CD4-positive, alpha-beta T cell treated with Interleukin-4 for 1 hour (primary cell): ENCODE measurements around the gene NRGN.

ENCODE experiments used
- DNase-seq, 2 donors: peaks; one replicate each; pipeline ENCODE4 v3.0.0-alpha.2; 2020 to 2022

NRGN gene

DNA sequence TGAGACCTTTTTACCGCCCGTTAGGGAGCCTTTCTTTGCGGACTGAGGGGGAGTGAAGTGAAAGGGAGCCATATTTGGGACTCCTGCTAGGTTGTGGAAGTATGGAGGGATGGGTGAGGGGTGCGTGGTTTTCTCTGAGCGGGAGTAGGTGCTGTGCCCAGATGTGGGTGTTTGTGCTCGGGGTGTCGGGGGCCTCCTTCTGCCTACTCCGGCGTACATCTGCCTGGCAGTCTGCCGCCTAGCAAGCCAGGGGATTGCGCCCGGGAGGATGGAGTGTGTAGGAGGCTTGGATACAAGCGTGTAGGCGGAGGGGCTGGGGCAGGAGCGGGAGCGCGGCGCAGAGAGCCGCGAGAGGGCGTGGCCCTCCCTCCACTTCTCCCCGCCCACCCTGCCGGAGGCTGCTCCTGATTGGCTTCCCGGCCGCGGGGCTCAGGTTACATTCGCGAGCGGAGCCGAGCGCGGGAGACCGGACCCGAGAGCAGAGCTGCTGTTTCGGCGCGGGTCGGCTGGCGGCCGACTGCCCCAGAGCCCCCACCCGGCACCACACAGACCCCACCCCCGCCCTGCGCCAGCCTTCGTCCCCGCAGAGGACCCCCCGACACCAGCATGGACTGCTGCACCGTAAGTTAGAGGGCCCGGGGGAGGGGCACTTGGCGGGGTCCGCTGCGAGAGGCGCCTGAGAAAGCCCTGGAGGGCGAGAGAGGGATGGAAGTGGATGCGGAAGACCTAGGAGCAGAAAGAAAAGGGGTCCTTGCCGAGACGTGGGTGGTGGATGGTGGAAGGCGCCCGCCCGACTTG, at the start of gene NRGN:
Gene NRGN (plus strand): TSS at position 464 of the 798 bp plus-strand sequence. CDS start 143 bp downstream, at position 607.
- peak; percentile 83 to 85 for DNase-seq

GRCh38 chr11:124693142-124693541, 46.6 kb upstream of the NRGN start:
- no peak for DNase-seq

DNA sequence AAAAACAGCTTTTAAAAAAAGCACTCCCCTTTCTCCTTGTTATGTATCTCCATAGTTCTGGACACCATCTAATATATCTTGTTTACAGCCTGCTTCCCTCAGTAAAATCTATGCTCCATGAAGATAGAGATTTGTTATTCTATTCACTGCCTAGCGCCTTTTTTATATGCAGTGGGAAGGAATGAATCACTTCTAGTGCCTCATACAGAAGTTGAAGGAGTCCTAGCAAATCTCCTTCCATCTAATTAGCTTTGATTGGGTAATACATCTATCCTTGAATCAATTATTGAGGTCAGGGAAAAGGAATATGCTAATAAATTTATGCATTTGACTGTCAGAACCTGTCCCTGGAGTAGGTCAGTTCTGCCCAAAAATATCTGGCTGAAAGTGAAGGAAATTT, 40.2 kb upstream of the NRGN start:
- DNase-seq: no peak

DNA sequence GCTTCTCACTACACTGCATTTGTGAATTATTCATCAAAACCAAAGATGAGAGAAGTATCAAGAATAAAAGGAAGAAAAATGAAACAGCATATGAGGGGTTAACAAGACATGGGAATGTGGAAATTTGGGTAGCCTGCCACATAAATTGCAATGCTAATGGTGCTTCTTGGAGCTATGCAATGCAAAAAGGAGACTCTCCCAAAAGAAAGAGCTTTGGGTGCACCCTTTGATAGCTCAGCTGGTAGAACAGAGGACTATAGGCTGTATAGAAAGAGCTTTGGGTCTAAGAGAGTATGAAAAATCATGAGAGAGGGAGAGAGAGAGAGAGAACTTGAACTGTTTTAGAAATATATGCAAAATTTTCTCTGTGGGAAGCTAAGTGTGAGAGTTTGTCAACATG, 39.7 kb upstream of the NRGN start:
- DNase-seq: no peak

GRCh38 chr11:124707829-124708228, 31.9 kb upstream of the NRGN start:
- DNase-seq: no peak

- DNase-seq: no peak
Observed at GRCh38 chr11:124712392-124712791, 27.4 kb upstream of the NRGN start.

- no peak for DNase-seq
Observed at GRCh38 chr11:124716591-124716990, 23.2 kb upstream of the NRGN start.

GRCh38 chr11:124717421-124717785, 22.3 kb upstream of the NRGN start:
- DNase-seq: no peak

GRCh38 chr11:124717786-124718651, 21.7 kb upstream of the NRGN start:
- DNase-seq: peak; percentile 30 to 42

GRCh38 chr11:124718801-124719200, 20.9 kb upstream of the NRGN start:
- DNase-seq: no peak

DNA sequence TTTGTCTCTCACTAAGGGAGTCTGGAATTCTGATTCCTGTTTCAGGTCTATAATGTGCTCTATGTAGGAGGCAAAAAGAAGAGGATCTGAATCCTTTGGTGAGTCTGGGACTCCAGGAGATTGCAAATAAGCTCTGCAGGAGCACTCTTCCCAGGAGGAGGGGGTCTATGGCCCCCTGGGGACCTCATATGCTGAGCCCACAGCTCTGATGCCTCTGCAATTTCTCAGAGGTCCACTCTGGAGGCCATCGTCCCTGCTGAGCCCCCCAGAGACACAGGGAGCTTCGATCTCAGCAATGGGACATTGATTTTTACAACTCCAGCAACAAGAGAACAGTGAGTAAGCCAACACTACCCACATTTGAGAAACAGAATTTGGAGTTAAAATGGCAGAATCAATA, 20.2 kb upstream of the NRGN start:
- no peak for DNase-seq

GRCh38 chr11:124722176-124722575, 17.6 kb upstream of the NRGN start:
- no peak for DNase-seq

GRCh38 chr11:124724979-124725718, 14.6 kb upstream of the NRGN start:
- DNase-seq: no peak

- no peak for DNase-seq
Observed at GRCh38 chr11:124725719-124726105, 14.0 kb upstream of the NRGN start.

- DNase-seq: no peak
Observed at GRCh38 chr11:124727474-124727873, 12.3 kb upstream of the NRGN start.

DNA sequence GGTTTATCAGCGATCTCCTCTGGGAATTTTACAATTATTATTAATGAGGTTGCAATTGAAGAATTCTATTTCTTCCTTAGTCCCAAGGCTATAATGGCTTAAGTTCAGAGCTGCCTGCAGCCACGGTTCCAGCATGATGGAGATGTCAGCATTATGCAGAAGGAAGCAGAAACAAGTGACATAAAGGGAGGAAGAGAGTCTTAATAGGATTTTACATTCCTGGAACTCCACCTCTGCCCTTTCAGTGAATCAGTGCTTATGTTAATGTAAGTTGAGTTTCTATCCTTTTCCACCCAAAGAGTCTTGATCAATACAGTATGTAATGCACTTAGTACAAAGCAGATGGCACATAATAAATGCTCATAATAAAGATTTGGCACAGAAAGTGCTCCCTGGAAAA, 11.6 kb upstream of the NRGN start:
- DNase-seq: no peak

- DNase-seq: no peak
Observed at GRCh38 chr11:124729571-124729970, 10.2 kb upstream of the NRGN start.

GRCh38 chr11:124732230-124732629, 7.5 kb upstream of the NRGN start:
- DNase-seq: peak in 1 of 2 donors; percentile 56

GRCh38 chr11:124736736-124737135, 3.0 kb upstream of the NRGN start:
- DNase-seq: no peak

GRCh38 chr11:124737638-124738305, 2.0 kb upstream of the NRGN start:
- no peak for DNase-seq

DNA sequence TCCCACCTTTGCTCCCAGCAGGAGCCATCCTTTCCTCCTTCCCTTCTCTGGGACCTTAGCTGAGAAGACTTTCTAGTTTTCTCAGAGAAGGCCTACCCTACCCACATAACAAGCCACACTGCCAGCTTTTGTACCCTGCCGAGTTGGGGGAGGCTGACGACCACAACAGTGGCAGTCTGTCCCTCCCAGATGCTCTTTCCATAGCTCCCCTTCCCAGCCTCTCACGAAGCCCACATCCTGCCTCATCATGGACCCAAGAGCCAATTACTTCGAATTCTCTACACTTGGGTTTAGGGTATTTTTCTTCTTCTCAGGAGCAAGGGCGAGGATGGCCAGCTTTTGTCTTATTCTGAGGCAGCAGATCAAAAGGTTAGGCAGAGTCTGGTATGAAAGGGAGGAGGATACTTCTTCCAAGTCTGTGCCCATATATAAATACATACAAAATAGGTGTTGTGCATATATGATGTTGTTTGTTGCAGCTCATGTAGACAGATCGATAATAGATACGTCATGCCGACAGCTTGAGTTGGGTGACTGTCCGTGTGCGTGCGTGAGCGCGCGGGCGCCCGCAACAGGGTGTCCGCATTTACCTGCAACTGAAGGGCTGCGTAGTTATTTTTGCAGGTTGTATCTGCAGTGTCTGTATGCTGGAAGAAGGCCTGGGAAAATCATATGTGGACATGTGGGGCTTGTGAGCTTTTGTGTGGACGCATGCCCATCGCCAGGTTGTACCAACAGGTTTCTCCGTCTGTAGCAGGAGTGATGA, 846 bp upstream of the NRGN start:
- DNase-seq: no peak

DNA sequence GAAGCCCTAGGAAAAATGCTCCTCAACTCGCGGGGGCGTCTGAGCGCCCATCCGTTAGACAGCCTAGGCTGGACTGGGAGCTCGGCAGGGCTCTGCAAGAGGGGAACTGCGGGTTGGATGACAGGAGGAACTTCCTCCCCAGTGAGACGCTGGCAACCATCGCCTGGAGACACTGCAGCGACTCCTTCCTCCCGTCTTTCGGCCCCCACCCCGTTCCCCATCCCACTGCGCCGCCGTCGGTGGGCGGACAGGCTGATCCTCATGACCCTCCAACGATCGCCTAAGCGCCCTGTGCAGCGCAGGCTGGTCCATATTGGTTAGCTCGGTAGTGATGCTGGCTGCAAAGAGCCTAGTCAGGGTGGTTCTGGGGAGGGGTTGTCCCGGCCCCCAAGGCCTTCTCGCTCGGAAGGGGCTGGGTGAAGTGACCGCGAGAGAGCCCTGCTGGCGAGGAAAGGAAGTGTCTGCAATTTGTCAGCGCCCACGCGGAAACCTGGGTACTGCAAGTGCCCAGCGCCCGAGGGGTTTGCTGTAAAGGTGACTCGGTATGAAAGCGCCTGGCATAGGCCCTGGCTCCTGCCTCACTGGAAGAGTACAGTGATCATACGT, 638 bp downstream of the NRGN start:
- peak; percentile 59 to 60 for DNase-seq
